ENCODE results near the gene HES5. TPM values are rescaled to one million over a fixed set of nuclear protein-coding genes. Genes with fewer than 3 reads are reported as not detected.
"Not testable (repeated sequence)": the region's sequence is repeated elsewhere in the genome, so short reads cannot be mapped to it uniquely, and the experiment has no call there.

Gene HES5
- total RNA-seq, 2 donors from 2014 or later, result not detected

- Mint-ChIP-seq H3K9me3 (no peaks in the 10 kb centered on the region), H3K4me3 (peak overlapping the region; percentile 96), H3K36me3 (ENCODE audit: low read depth) (peaks cover 61% of the 10 kb centered on the region), H3K4me1 (peaks cover 4% of the 10 kb centered on the region), H3K27ac (peak overlapping the region; percentile 94), H3K27me3 (no peaks in the 10 kb centered on the region)
- ATAC-seq (replicated peaks), result peak; percentile 79
Measured at GRCh38 chr1:2555634-2556276, 25.7 kb upstream of the HES5 start.

- Mint-ChIP-seq H3K9me3 (no peaks in the 10 kb centered on the region), H3K36me3 (ENCODE audit: low read depth) (peaks cover 59% of the 10 kb centered on the region), H3K4me1 (peaks cover 4% of the 10 kb centered on the region), H3K4me3 (peak overlapping the region; percentile 96), H3K27me3 (no peaks in the 10 kb centered on the region), H3K27ac (peak overlapping the region; percentile 94)
- ATAC-seq (replicated peaks), result no peak
Measured at GRCh38 chr1:2554621-2555387, 24.7 kb upstream of the HES5 start.

DNA sequence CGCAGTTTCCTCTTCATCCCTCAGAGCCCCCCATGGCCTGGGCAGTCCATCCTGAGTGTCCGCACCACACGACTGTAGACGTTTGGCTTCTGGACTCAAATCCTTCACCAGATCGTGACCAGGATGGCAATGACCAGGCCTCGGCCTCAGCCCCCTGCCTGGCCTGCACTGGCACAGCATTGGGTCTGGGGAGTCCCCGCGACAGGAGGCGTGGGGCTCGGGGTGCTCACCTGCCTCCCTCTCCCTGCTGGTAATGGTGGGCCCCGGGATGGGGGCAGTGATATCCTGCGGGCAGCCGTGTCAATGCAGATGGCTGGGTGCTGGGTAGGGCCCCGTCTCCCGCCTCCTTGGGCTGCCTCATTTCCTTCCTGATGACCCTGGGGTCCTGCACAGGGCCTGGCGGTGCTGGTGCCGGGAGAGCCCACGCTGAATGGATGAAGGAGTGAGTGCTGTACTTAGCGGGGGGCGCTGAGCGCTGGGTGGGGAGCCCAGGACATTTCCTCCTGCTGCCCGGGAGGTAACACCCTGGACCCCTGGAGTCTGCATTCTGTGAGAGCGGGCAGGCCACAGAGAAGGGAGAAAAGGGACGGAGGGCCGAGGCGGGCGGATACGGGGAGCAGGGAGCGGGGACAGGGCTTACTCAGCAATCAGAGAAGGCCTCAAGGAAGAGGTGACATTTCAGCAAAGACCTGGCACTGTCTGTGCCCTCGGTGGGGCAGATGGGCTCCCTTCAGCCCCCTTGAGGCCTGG is 24.0 kb upstream of the HES5 start:
- Mint-ChIP-seq H3K27me3 (no peaks in the 10 kb centered on the region), H3K27ac (peak overlapping the region; percentile 72)
- no peak for ATAC-seq (replicated peaks)

GRCh38 chr1:2553076-2553475 is 23.0 kb upstream of the HES5 start:
- not testable (repeated sequence) for ATAC-seq (replicated peaks); H3K27ac Mint-ChIP-seq; H3K27me3 Mint-ChIP-seq; H3K4me3 Mint-ChIP-seq; H3K4me1 Mint-ChIP-seq; H3K9me3 Mint-ChIP-seq
- H3K36me3 Mint-ChIP-seq (ENCODE audit: low read depth), result peaks cover 45% of the 10 kb centered on the region

More for the DNA sequence above, 24.0 kb upstream of the HES5 start:
- H3K4me3 Mint-ChIP-seq, result peak overlapping the region; percentile 96
- H3K36me3 Mint-ChIP-seq (ENCODE audit: low read depth), result peaks cover 55% of the 10 kb centered on the region
- no peaks in the 10 kb centered on the region for H3K9me3 Mint-ChIP-seq
- peaks cover 4% of the 10 kb centered on the region for H3K4me1 Mint-ChIP-seq

GRCh38 chr1:2552189-2552588 is 22.1 kb upstream of the HES5 start:
- Mint-ChIP-seq H3K27ac (no peak overlapping the region), H3K4me3 (no peak overlapping the region), H3K4me1 (peaks cover 4% of the 10 kb centered on the region), H3K9me3 (no peaks in the 10 kb centered on the region), H3K27me3 (no peaks in the 10 kb centered on the region), H3K36me3 (ENCODE audit: low read depth) (peaks cover 36% of the 10 kb centered on the region)
- no peak for ATAC-seq (replicated peaks)

DNA sequence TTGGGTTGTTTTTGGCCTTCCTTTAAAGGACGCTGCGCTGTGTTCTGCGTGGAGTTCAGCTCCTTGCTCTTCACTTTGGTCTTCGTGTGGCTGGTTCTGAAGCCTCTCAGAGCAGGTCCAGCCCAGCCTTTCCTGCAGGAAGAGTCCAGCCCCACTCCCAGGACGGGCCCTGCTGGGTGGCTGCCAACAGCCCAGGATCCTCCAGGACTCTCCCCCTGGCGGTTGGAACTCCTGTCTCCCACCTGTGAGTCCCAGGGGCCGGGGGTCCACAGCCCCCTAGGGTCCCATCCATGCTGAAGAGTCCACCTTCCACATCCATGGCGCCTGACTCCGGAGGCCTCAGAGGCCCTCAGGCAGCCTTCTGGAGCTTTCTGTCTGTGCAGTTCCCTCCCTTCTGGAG is 21.5 kb upstream of the HES5 start:
- not testable (repeated sequence) for H3K9me3 Mint-ChIP-seq; ATAC-seq (replicated peaks); H3K27ac Mint-ChIP-seq; H3K27me3 Mint-ChIP-seq; H3K4me3 Mint-ChIP-seq; H3K4me1 Mint-ChIP-seq
- peaks cover 35% of the 10 kb centered on the region for H3K36me3 Mint-ChIP-seq (ENCODE audit: low read depth)

DNA sequence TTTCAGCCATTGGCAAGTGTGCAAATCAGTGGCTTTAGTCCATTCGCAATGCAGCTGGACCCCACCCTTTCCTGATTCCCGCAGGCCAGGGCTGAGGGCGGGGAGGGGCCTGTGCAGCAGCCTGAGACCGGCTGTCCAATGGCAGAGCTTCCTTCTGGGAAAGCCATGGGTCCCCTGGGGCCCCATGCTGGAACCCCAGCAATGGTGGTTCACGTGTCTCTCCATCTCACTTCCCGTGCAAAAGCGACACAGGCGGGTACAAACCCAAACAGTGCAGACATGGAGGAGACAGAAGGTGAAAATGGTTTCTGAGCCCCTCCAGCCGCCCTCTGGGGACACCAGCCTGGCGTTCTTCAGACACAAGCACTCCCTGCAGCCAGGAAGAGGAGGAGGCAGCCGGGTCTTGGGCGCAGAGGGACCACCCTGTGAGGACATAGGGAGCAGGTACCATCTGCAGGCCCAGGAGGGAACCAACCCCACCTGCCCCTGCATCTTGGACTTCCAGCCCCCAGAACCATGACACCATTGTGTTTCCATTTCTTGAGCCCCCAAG is 20.3 kb upstream of the HES5 start:
- H3K9me3 Mint-ChIP-seq; H3K4me1 Mint-ChIP-seq; ATAC-seq (replicated peaks); H3K27me3 Mint-ChIP-seq: not testable (repeated sequence)
- H3K27ac Mint-ChIP-seq, result peak overlapping the region; percentile 65
- H3K4me3 Mint-ChIP-seq, result peak overlapping the region; percentile 84
- peaks cover 24% of the 10 kb centered on the region for H3K36me3 Mint-ChIP-seq (ENCODE audit: low read depth)

DNA sequence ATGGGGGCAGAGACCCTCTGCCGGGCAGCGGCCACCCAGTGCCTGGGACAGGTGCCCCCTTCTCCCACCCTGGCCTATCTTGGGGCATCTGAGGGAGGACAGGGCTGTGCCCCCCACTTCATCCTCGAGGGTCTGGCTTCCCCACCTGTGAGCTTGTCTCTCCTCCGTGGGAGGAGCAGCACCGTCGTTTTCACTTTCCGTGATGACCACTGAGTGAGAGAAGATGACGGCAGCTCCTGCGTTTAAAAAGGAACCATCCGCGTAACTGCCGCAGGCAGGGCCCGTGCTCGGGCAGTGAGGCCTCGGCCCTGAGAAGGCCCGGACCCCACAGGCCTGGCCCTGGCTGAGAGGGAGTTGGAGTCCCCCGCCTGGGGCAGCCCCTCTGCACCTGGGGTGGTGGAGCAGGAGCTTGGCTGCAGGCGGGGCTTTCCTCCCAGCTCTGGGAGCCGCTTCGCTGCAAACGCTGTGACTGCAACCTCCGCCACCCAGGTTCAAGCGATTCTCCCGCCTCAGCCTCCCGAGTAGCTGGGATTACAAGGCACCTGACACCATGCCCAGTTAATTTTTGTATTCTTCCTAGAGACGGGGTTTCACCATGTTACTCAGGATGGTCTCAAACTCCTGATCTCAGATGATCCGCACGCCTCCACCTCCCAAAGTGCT is 19.4 kb upstream of the HES5 start:
- not testable (repeated sequence) for ATAC-seq (replicated peaks); H3K27me3 Mint-ChIP-seq; H3K4me1 Mint-ChIP-seq; H3K9me3 Mint-ChIP-seq
- Mint-ChIP-seq H3K36me3 (ENCODE audit: low read depth) (peaks cover 17% of the 10 kb centered on the region), H3K27ac (peak overlapping the region; percentile 95), H3K4me3 (peak overlapping the region; percentile 84)

GRCh38 chr1:2548068-2548589 is 18.1 kb upstream of the HES5 start:
- Mint-ChIP-seq H3K4me1 (no peaks in the 10 kb centered on the region), H3K27ac (peak overlapping the region; percentile 95), H3K36me3 (ENCODE audit: low read depth) (peaks cover 16% of the 10 kb centered on the region), H3K4me3 (peak overlapping the region; percentile 84), H3K27me3 (no peaks in the 10 kb centered on the region), H3K9me3 (no peaks in the 10 kb centered on the region)
- peak; percentile 42 for ATAC-seq (replicated peaks)

DNA sequence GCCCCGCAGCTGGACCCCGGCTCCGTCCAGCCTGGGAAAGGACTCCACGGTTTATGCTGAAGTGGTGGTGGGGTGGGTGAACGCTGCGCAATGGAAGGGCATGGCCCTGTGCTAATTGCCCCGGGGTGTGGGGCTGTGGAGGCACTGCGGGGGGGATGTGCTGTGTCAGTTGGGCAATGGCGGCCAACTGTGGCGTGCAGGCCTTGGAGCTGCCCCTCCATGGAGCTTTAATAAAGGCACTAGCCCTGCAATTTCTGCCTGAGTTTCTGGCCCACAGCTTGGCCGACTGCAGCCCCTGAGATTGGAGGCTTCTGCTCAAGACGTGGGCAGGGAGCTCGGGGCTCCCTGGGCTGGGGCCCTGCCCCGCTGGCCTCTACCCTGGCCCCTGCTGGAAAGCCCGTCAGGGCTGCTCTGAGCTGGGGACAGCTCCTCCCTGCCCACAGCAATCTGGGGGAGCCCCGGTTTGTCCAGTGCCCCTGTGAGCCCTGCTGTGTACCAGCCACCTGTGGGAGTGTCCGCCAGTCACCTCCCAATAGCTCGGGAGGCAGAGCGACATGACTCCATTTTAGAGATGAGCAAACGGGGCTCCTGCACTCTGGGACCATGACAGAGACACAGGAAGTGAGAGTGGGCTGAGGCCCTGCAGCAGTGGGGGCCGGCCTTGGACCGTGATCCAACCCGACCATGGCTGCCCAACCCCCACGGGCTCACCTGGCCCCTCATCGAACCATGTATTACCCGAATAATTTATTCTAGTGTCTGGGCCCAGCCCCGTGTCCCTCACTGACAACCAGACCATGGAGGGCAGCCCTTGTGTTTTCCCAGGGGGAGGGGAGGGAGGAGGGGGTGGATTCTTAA is 17.4 kb upstream of the HES5 start:
- Mint-ChIP-seq H3K27ac (peak overlapping the region; percentile 95), H3K36me3 (ENCODE audit: low read depth) (peaks cover 16% of the 10 kb centered on the region), H3K27me3 (no peaks in the 10 kb centered on the region), H3K4me1 (no peaks in the 10 kb centered on the region), H3K9me3 (no peaks in the 10 kb centered on the region), H3K4me3 (peak overlapping the region; percentile 84)
- ATAC-seq (replicated peaks), result peak; percentile 40

DNA sequence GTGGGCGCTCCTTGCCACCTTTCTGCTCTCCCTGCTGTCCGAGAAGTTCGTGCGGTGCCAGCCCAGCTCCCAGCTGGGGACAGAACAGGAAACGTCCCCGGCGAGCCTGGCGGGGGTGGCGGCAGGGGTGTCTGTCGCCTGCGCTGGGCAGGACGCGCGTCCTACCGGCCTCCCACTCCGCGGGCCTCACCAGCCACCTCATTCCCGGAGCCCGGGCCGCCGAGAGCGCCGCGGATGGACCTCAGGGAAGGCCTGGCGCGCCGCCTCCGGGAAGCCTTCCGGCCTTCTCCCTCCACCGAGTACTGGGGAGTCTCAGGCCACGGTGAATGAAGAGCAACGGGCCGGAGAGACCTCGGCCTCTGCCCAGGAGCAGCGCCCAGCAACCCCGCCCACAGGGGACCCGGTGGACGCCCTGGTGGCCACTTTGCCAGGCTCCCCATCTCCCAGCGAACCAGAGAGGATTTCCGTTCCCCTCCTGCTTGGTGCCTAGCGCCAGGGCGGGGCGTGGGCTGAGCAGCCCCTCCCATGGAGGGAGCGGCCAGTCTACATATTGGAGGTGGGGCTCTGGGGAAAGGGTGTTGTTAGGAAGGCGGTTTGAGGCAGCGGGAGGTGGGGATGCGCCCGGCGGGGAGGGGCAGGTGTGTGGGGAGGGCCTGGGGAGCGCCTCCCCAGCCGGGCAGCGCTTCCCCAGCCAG is 16.6 kb upstream of the HES5 start:
- no peaks in the 10 kb centered on the region for H3K9me3 Mint-ChIP-seq
- H3K4me3 Mint-ChIP-seq, result peak overlapping the region; percentile 84
- no peaks in the 10 kb centered on the region for H3K4me1 Mint-ChIP-seq
- H3K27me3 Mint-ChIP-seq, result no peaks in the 10 kb centered on the region
- H3K36me3 Mint-ChIP-seq (ENCODE audit: low read depth), result peaks cover 16% of the 10 kb centered on the region
- peak overlapping the region; percentile 95 for H3K27ac Mint-ChIP-seq
- ATAC-seq (replicated peaks), result peak; percentile 61

- peaks cover 11% of the 10 kb centered on the region for H3K36me3 Mint-ChIP-seq (ENCODE audit: low read depth)
- no peak overlapping the region for H3K27ac Mint-ChIP-seq
- H3K4me3 Mint-ChIP-seq, result peak overlapping the region; percentile 84
- H3K27me3 Mint-ChIP-seq, result no peaks in the 10 kb centered on the region
- peak; percentile 45 for ATAC-seq (replicated peaks)
- H3K9me3 Mint-ChIP-seq, result no peaks in the 10 kb centered on the region
- H3K4me1 Mint-ChIP-seq, result no peaks in the 10 kb centered on the region
Measured at GRCh38 chr1:2545754-2546514, 15.9 kb upstream of the HES5 start.

Measured in activated T-helper 17 cell treated with anti-CD3 and anti-CD28 coated beads, Interleukin-2, amount 50 U/mL, for 72 hours (primary cell).